ENCODE measurements around the gene RPS6KA2.

Gene RPS6KA2

GRCh38 chr6:166627033-166627874 is at the start of gene RPS6KA2:
Gene RPS6KA2, minus strand, starts transcription at chr6:166627251. Its CDS starts 232 bp downstream, at chr6:166627019.
- peak; percentile 99 for DNase-seq (ENCODE audit: low spot score)

- DNase-seq (ENCODE audit: low spot score), result no peak
Observed at GRCh38 chr6:166676270-166676860, 49.3 kb upstream of the RPS6KA2 start.

- DNase-seq (ENCODE audit: low spot score), result no peak
Observed at GRCh38 chr6:166675736-166676135, 48.7 kb upstream of the RPS6KA2 start.

GRCh38 chr6:166673309-166673708 is 46.3 kb upstream of the RPS6KA2 start:
- no peak for DNase-seq (ENCODE audit: low spot score)

- no peak for DNase-seq (ENCODE audit: low spot score)
Observed at GRCh38 chr6:166672624-166673206, 45.7 kb upstream of the RPS6KA2 start.

- no peak for DNase-seq (ENCODE audit: low spot score)
Observed at GRCh38 chr6:166672146-166672545, 45.1 kb upstream of the RPS6KA2 start.

GRCh38 chr6:166671434-166672081 is 44.5 kb upstream of the RPS6KA2 start:
- no peak for DNase-seq (ENCODE audit: low spot score)

- no peak for DNase-seq (ENCODE audit: low spot score)
Observed at GRCh38 chr6:166670894-166671293, 43.8 kb upstream of the RPS6KA2 start.

GRCh38 chr6:166670013-166670412 is 43.0 kb upstream of the RPS6KA2 start:
- DNase-seq (ENCODE audit: low spot score), result no peak

GRCh38 chr6:166667796-166668610 is 41.0 kb upstream of the RPS6KA2 start:
- DNase-seq (ENCODE audit: low spot score), result no peak

- no peak for DNase-seq (ENCODE audit: low spot score)
Observed at GRCh38 chr6:166664135-166664534, 37.1 kb upstream of the RPS6KA2 start.

GRCh38 chr6:166663568-166663967 is 36.5 kb upstream of the RPS6KA2 start:
- no peak for DNase-seq (ENCODE audit: low spot score)

GRCh38 chr6:166662690-166663089 is 35.6 kb upstream of the RPS6KA2 start:
- no peak for DNase-seq (ENCODE audit: low spot score)

GRCh38 chr6:166661327-166662085 is 34.5 kb upstream of the RPS6KA2 start:
- no peak for DNase-seq (ENCODE audit: low spot score)

- no peak for DNase-seq (ENCODE audit: low spot score)
Observed at GRCh38 chr6:166660157-166660688, 33.2 kb upstream of the RPS6KA2 start.

GRCh38 chr6:166659581-166659980 is 32.5 kb upstream of the RPS6KA2 start:
- DNase-seq (ENCODE audit: low spot score), result no peak

- no peak for DNase-seq (ENCODE audit: low spot score)
Observed at GRCh38 chr6:166658792-166659150, 31.7 kb upstream of the RPS6KA2 start.

- no peak for DNase-seq (ENCODE audit: low spot score)
Observed at GRCh38 chr6:166658115-166658791, 31.2 kb upstream of the RPS6KA2 start.

GRCh38 chr6:166657531-166657930 is 30.5 kb upstream of the RPS6KA2 start:
- DNase-seq (ENCODE audit: low spot score), result no peak

All from NAMALWA (cell line).